ENCODE measurements around the gene TCEAL7.

DNA sequence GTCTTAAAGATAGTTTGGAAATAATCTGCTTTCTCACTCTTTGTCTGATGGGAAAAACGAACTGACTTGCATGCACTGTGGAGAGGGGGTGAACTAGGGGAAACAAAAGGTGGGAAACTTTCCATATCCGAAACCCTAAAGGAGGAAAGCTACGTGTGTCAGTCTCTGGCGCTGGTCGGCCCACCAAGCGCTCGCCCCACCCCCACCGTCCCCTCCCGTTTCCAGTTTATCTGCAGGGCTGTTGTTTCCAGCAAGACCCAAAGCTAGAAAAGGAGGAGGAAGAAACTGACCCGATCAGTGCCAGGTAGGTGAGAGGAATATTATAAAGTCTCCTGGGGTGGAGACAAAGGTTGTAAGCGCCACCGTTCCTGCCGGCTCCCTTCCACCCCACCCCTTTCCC, 26.8 kb downstream of the TCEAL7 start:
- TF ChIP-seq, protein P1, sequence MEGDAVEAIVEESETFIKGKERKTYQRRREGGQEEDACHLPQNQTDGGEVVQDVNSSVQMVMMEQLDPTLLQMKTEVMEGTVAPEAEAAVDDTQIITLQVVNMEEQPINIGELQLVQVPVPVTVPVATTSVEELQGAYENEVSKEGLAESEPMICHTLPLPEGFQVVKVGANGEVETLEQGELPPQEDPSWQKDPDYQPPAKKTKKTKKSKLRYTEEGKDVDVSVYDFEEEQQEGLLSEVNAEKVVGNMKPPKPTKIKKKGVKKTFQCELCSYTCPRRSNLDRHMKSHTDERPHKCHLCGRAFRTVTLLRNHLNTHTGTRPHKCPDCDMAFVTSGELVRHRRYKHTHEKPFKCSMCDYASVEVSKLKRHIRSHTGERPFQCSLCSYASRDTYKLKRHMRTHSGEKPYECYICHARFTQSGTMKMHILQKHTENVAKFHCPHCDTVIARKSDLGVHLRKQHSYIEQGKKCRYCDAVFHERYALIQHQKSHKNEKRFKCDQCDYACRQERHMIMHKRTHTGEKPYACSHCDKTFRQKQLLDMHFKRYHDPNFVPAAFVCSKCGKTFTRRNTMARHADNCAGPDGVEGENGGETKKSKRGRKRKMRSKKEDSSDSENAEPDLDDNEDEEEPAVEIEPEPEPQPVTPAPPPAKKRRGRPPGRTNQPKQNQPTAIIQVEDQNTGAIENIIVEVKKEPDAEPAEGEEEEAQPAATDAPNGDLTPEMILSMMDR (IDR thresholded peaks at IDR 0.05; ENCODE audit: extremely low read depth in 1 of 2, insufficient read depth in 1 of 2, low read depth in 1 of 2, low read length in 2 of 2): no peak
- TF ChIP-seq EZH2 (IDR thresholded peaks at IDR 0.05; ENCODE audit: borderline replicate concordance, low read depth, low read length, severe bottlenecking): no peak
- TF ChIP-seq, protein P2, sequence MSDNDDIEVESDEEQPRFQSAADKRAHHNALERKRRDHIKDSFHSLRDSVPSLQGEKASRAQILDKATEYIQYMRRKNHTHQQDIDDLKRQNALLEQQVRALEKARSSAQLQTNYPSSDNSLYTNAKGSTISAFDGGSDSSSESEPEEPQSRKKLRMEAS (IDR thresholded peaks at IDR 0.05; ENCODE audit: insufficient read depth, insufficient read length): no peak
- TF ChIP-seq POLR2AphosphoS5 (IDR thresholded peaks at IDR 0.05; ENCODE audit: insufficient read depth, low read depth, low read length): no peak
- no peak for TF ChIP-seq MYC (IDR thresholded peaks at IDR 0.05; ENCODE audit: low read depth, low read length)
